ENCODE measurements around the gene GAS1. TPM values are rescaled to one million over a fixed set of nuclear protein-coding genes. Genes with fewer than 3 reads are reported as not detected.

The GAS1 gene
- total RNA-seq, 1 experiment from 2014 or later: 0.13 TPM

DNA sequence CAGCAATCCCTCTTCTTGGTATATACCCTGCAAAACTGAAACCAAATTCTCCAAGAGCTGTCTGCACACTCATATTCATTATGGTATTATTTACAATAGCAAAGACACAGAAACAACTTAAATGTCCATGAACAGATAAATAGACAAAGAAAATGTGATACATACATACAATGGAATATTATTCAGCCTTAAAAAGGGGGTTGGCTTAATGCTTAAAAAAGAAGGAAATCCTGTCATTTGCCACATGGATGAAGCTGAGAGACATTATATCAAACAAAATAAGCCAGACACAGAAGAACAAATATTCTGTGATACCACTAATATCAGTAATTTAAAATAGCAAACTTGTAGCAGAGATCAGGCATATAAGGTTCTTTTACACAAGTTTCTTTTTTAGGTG, 46.5 kb upstream of the GAS1 start:
- Histone ChIP-seq H3K4me3 (ENCODE audit: low read depth in 2 of 2, low read length in 2 of 2) (no peak overlapping the region), H3K36me3 (ENCODE audit: control insufficient read depth, insufficient read depth, low read length) (no peaks in the 10 kb centered on the region), H3K4me1 (ENCODE audit: control insufficient read depth, insufficient read depth, low read length) (no peaks in the 10 kb centered on the region), H3K9me3 (ENCODE audit: control insufficient read depth, insufficient read depth, low read depth, low read length) (no peaks in the 10 kb centered on the region), H3K27ac (ENCODE audit: low read length) (no peak overlapping the region), H3K27me3 (ENCODE audit: control insufficient read depth, insufficient read depth, low read length) (no peaks in the 10 kb centered on the region)
- intact Hi-C loops (cut with micrococcal nuclease; ENCODE audit: unreplicated experiment) (no loop called here), in situ Hi-C loops (cut with HindIII; ENCODE audit: low pct_unique_long_range_greater_than_20kb, low sequenced_read_pairs) (no loop called here)
- no TSS peak for BruUV-seq (replicated peaks)
- ChIA-PET POLR2A (no interaction called here), CTCF (no interaction called here)
- ATAC-seq (no peak), DNase-seq (ENCODE audit: low read depth, low spot score) (no peak)
- TF ChIP-seq POLR2AphosphoS5 (IDR thresholded peaks at IDR 0.05; ENCODE audit: low read depth, low read length) (no peak), SIN3A (IDR thresholded peaks at IDR 0.05; ENCODE audit: borderline replicate concordance, insufficient read depth, low read depth, low read length) (no peak)

DNA sequence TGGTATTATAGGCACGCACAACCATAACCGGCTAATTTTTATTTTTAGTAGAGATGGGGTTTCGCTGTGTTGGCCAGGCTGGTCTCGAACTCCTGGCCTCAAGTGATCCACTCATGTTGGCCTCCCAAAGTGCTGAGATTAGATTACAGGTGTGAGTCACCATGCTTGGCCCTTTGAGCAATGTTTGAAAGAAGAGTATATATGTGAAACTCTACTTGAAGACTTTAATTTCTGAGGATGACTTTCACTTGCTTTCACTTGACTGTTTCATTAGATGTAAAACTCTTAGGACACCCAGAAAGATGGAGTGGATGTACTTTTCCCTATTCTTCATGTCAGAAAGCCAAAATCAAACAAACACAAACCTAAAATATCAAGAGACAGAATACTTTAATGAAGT, 43.8 kb upstream of the GAS1 start:
- POLR2A ChIA-PET: no interaction called here
- TF ChIP-seq REST (IDR thresholded peaks at IDR 0.05; ENCODE audit: insufficient read depth in 1 of 2, low read depth in 2 of 2, low read length in 1 of 2) (no peak), POLR2AphosphoS5 (IDR thresholded peaks at IDR 0.05; ENCODE audit: low read depth, low read length) (no peak), SIN3A (IDR thresholded peaks at IDR 0.05; ENCODE audit: borderline replicate concordance, insufficient read depth, low read depth, low read length) (no peak), TCF7L2 (IDR thresholded peaks at IDR 0.05; ENCODE audit: low read depth, low read length) (no peak), CTCF (IDR thresholded peaks at IDR 0.05) (no peak)

GRCh38 chr9:86990290-86990689, 43.0 kb upstream of the GAS1 start:
- no peaks in the 10 kb centered on the region for H3K27me3 ChIP-seq (ENCODE audit: control insufficient read depth, insufficient read depth, low read length)
- intact Hi-C loops (cut with micrococcal nuclease; ENCODE audit: unreplicated experiment): no loop called here
- H3K9me3 ChIP-seq (ENCODE audit: control insufficient read depth, insufficient read depth, low read depth, low read length): no peaks in the 10 kb centered on the region
- no peak overlapping the region for H3K27ac ChIP-seq (ENCODE audit: low read length)
- H3K4me3 ChIP-seq (ENCODE audit: low read depth in 2 of 2, low read length in 2 of 2): no peak overlapping the region
- POLR2A ChIA-PET: no interaction called here
- in situ Hi-C loops (cut with HindIII; ENCODE audit: low pct_unique_long_range_greater_than_20kb, low sequenced_read_pairs): no loop called here
- DNase-seq (ENCODE audit: low read depth, low spot score): no peak
- no peaks in the 10 kb centered on the region for H3K36me3 ChIP-seq (ENCODE audit: control insufficient read depth, insufficient read depth, low read length)
- CTCF ChIA-PET: no interaction called here
- TF ChIP-seq SIN3A (IDR thresholded peaks at IDR 0.05; ENCODE audit: borderline replicate concordance, insufficient read depth, low read depth, low read length) (no peak), POLR2AphosphoS5 (IDR thresholded peaks at IDR 0.05; ENCODE audit: low read depth, low read length) (no peak), REST (IDR thresholded peaks at IDR 0.05; ENCODE audit: insufficient read depth in 1 of 2, low read depth in 2 of 2, low read length in 1 of 2) (no peak), CTCF (IDR thresholded peaks at IDR 0.05) (no peak), TCF7L2 (IDR thresholded peaks at IDR 0.05; ENCODE audit: low read depth, low read length) (no peak)
- no peaks in the 10 kb centered on the region for H3K4me1 ChIP-seq (ENCODE audit: control insufficient read depth, insufficient read depth, low read length)
- no peak for ATAC-seq
- BruUV-seq (replicated peaks): no TSS peak

More for the DNA sequence above, 43.8 kb upstream of the GAS1 start:
- in situ Hi-C loops (cut with HindIII; ENCODE audit: low pct_unique_long_range_greater_than_20kb, low sequenced_read_pairs): no loop called here
- ATAC-seq (no peak), DNase-seq (ENCODE audit: low read depth, low spot score) (no peak)
- Histone ChIP-seq H3K9me3 (ENCODE audit: control insufficient read depth, insufficient read depth, low read depth, low read length) (no peaks in the 10 kb centered on the region), H3K4me3 (ENCODE audit: low read depth in 2 of 2, low read length in 2 of 2) (no peak overlapping the region), H3K27ac (ENCODE audit: low read length) (no peak overlapping the region), H3K27me3 (ENCODE audit: control insufficient read depth, insufficient read depth, low read length) (no peaks in the 10 kb centered on the region), H3K36me3 (ENCODE audit: control insufficient read depth, insufficient read depth, low read length) (no peaks in the 10 kb centered on the region), H3K4me1 (ENCODE audit: control insufficient read depth, insufficient read depth, low read length) (no peaks in the 10 kb centered on the region)
- no TSS peak for BruUV-seq (replicated peaks)
- intact Hi-C loops (cut with micrococcal nuclease; ENCODE audit: unreplicated experiment): no loop called here
- CTCF ChIA-PET: no interaction called here
